H1 (cell line): Measurements from ENCODE around the gene GRIA3. TPM values are rescaled to one million over a fixed set of nuclear protein-coding genes. Genes with fewer than 3 reads are reported as not detected.

Experiments used
- CTCF ChIA-PET: fragments of 300-600 bp; sonication (Branson Sonifier 250); formaldehyde crosslinking; loops from one replicate; lab custom pipeline; 2021; ENCODE audit not compliant: partially characterized antibody; lab: Charles Lee
- POLR2A ChIA-PET: fragments of 300-600 bp; sonication (Branson Sonifier 250); formaldehyde crosslinking; loops from one replicate; lab custom pipeline; 2021; ENCODE audit warnings: inconsistent platforms; ENCODE audit not compliant: partially characterized antibody; lab: Charles Lee
- DNase-seq, 2 experiments: peaks; one replicate each; pipeline versions ENCODE4 v3.0.0 to v3.0.0-alpha.2; 2010 to 2022; ENCODE audit warnings: low spot score in 2 of 2, low read depth in 1 of 2, mixed read lengths in 1 of 2
- FAIRE-seq: peaks from 2 replicates; lab custom pipeline; 2011; peaks lifted over from hg19 to GRCh38; lab: Jason Lieb, UNC
- H2AFZ ChIP-seq: 2 replicates; pipeline ENCODE4 v1.8.1; 2012; ENCODE audit warnings: low read length, inconsistent platforms
- H2AK5ac ChIP-seq: 2 replicates; pipeline ENCODE4 v1.6.1; 2013; ENCODE audit warnings: low read depth, low read length
- H2BK120ac ChIP-seq: replicated peaks from 2 replicates; pipeline ENCODE3; 2013; ENCODE audit warnings: low read depth, low read length, inconsistent platforms
- H2BK12ac ChIP-seq: 2 replicates; pipeline ENCODE4 v1.6.1; 2013; ENCODE audit warnings: low read depth, low read length
- H2BK15ac ChIP-seq: 2 replicates; pipeline ENCODE4 v1.6.1; 2013; ENCODE audit warnings: low read length
- H2BK20ac ChIP-seq: 2 replicates; pipeline ENCODE4 v1.6.1; 2013; ENCODE audit warnings: low read length
- H2BK5ac ChIP-seq: 2 replicates; pipeline ENCODE4 v1.6.1; 2013; ENCODE audit warnings: low read depth, low read length
- H3K14ac ChIP-seq: 2 replicates; pipeline ENCODE4 v1.6.1; 2013; ENCODE audit warnings: inconsistent platforms; ENCODE audit not compliant: insufficient read length
- H3K18ac ChIP-seq: 2 replicates; pipeline ENCODE4 v1.6.1; 2013; ENCODE audit warnings: low read length; ENCODE audit errors: extremely low read depth
- H3K23ac ChIP-seq: 2 replicates; pipeline ENCODE4 v1.6.1; 2013; ENCODE audit warnings: inconsistent platforms; ENCODE audit not compliant: insufficient read length
- H3K23me2 ChIP-seq: 2 replicates; pipeline ENCODE4 v1.6.1; 2013; ENCODE audit warnings: low read depth, low read length
- H3K27ac ChIP-seq: 2 replicates; pipeline ENCODE4 v1.6.1; 2011; ENCODE audit warnings: low read depth, low read length, inconsistent platforms
- H3K27me3 ChIP-seq, 4 experiments: replicated peaks in 1 of 4; 1 replicate in 1 of 4; 2 replicates in 3 of 4; pipeline versions ENCODE4 v1.6.1 to v1.8.1; 2011 to 2013; ENCODE audit warnings: low read length in 3 of 4, mild to moderate bottlenecking in 3 of 4, inconsistent platforms in 2 of 4, mixed read lengths in 2 of 4, moderate library complexity in 1 of 4; ENCODE audit not compliant: control insufficient read depth in 3 of 4, insufficient read depth in 3 of 4; ENCODE audit errors: extremely low read depth in 1 of 4
- H3K36me3 ChIP-seq, 4 experiments: 2 replicates each; pipeline versions ENCODE4 v1.6.1 to v1.8.1; 2011 to 2013; ENCODE audit warnings: mild to moderate bottlenecking in 4 of 4, low read length in 3 of 4, moderate library complexity in 2 of 4, control low read depth in 1 of 4, inconsistent platforms in 1 of 4; ENCODE audit not compliant: insufficient read depth in 4 of 4, control insufficient read depth in 2 of 4
- H3K4ac ChIP-seq: replicated peaks from 2 replicates; pipeline ENCODE3; 2013; ENCODE audit warnings: low read length, low read depth, mixed read lengths, inconsistent platforms; ENCODE audit not compliant: insufficient read length
- H3K4me1 ChIP-seq, 4 experiments: replicated peaks in 1 of 4; 1 replicate in 1 of 4; 2 replicates in 3 of 4; pipeline versions ENCODE4 v1.6.1 to v1.8.1; 2011 to 2013; ENCODE audit warnings: low read length in 3 of 4, inconsistent platforms in 2 of 4, mixed read lengths in 1 of 4; ENCODE audit not compliant: insufficient read depth in 4 of 4, control insufficient read depth in 3 of 4
- H3K4me2 ChIP-seq, 2 experiments: 2 replicates each; pipeline versions ENCODE4 v1.6.1 to v1.8.1; 2011 to 2013; ENCODE audit warnings: low read depth in 2 of 2, low read length in 2 of 2, control low read depth in 1 of 2, inconsistent platforms in 1 of 2, mild to moderate bottlenecking in 1 of 2; ENCODE audit not compliant: insufficient read depth in 1 of 2
- H3K4me3 ChIP-seq, 4 experiments: fragments of 200-600, 300-600 bp in 1 of 4; sonication (generic), shearing (Covaris generic), sonication (Bioruptor Twin) in 1 of 4; 2 replicates each; pipeline versions ENCODE4 v1.5.1 to v1.8.1; 2011 to 2016; ENCODE audit warnings: low read length in 4 of 4, low read depth in 3 of 4, control low read depth in 2 of 4, inconsistent platforms in 2 of 4, mild to moderate bottlenecking in 2 of 4, mixed read lengths in 1 of 4, moderate library complexity in 1 of 4; ENCODE audit not compliant: insufficient read depth in 2 of 4; ENCODE audit errors: extremely low read depth in 1 of 4
- H3K56ac ChIP-seq: replicated peaks from 2 replicates; pipeline ENCODE3; 2013; ENCODE audit warnings: low read depth, mild to moderate bottlenecking, mixed read lengths, low read length, inconsistent platforms; ENCODE audit not compliant: insufficient read length
- H3K79me1 ChIP-seq: 2 replicates; pipeline ENCODE4 v1.6.1; 2013; ENCODE audit warnings: low read depth, low read length, control low read depth
- H3K79me2 ChIP-seq, 2 experiments: 2 replicates each; pipeline versions ENCODE4 v1.6.1 to v1.8.1; 2012 to 2013; ENCODE audit warnings: low read length in 2 of 2, mild to moderate bottlenecking in 2 of 2, inconsistent platforms in 1 of 2; ENCODE audit not compliant: insufficient read depth in 2 of 2, control insufficient read depth in 1 of 2
- H3K9ac ChIP-seq, 4 experiments: replicated peaks in 1 of 4; 1 replicate in 1 of 4; 2 replicates in 3 of 4; pipeline versions ENCODE4 v1.6.1 to v1.8.1; 2011 to 2013; ENCODE audit warnings: low read depth in 3 of 4, low read length in 3 of 4, control low read depth in 2 of 4, mild to moderate bottlenecking in 2 of 4, moderate library complexity in 2 of 4, inconsistent platforms in 1 of 4; ENCODE audit errors: extremely low read depth in 1 of 4
- H3K9me3 ChIP-seq, 2 experiments: 2 replicates each; pipeline versions ENCODE4 v1.6.1 to v1.8.1; 2012 to 2013; ENCODE audit warnings: mild to moderate bottlenecking in 2 of 2, moderate library complexity in 2 of 2, control low read depth in 1 of 2, inconsistent platforms in 1 of 2, low read depth in 1 of 2, low read length in 1 of 2, mixed read lengths in 1 of 2; ENCODE audit not compliant: insufficient read depth in 2 of 2
- H4K20me1 ChIP-seq, 2 experiments: replicated peaks in 1 of 2; 2 replicates each; pipeline versions ENCODE3 to v1.8.1; 2011 to 2013; ENCODE audit warnings: inconsistent platforms in 2 of 2, low read length in 2 of 2, mild to moderate bottlenecking in 1 of 2; ENCODE audit not compliant: insufficient read depth in 2 of 2, control insufficient read depth in 1 of 2
- H4K5ac ChIP-seq: 2 replicates; pipeline ENCODE4 v1.6.1; 2013; ENCODE audit warnings: low read length, low read depth, mixed read lengths, inconsistent platforms; ENCODE audit not compliant: insufficient read length
- H4K8ac ChIP-seq: 2 replicates; pipeline ENCODE4 v1.8.0; 2013; ENCODE audit warnings: mild to moderate bottlenecking, moderate library complexity, low read length, inconsistent platforms; ENCODE audit not compliant: insufficient read depth; ENCODE audit errors: extremely low read depth
- H4K91ac ChIP-seq: replicated peaks from 2 replicates; pipeline ENCODE3; 2013; ENCODE audit warnings: low read length, mixed read lengths, inconsistent platforms; ENCODE audit not compliant: insufficient read length
- KDM4A ChIP-seq: IDR thresholded peaks from one replicate; pipeline ENCODE4 v1.7.1; 2012; ENCODE audit warnings: low read depth, mild to moderate bottlenecking, moderate library complexity, low read length, inconsistent platforms; ENCODE audit not compliant: severe bottlenecking
- RNF2 ChIP-seq: fragments of 200-900, 300-1000 bp; sonication (generic); IDR thresholded peaks from 2 replicates; pipeline ENCODE4 v1.7.1; 2016; ENCODE audit warnings: borderline replicate concordance, low read depth, mild to moderate bottlenecking, antibody characterized with exemption, low read length; ENCODE audit not compliant: poor library complexity, severe bottlenecking; ENCODE audit errors: missing control alignments
- WGBS, 2 experiments: shearing (Covaris generic) in 1 of 2; methylation state at CpG; one replicate each; pipeline versions ENCODE4 v1.1.6 to v1.1.7; 2013 to 2015; ENCODE audit warnings: low lambda C conversion rate in 2 of 2, mixed read lengths in 2 of 2, inconsistent platforms in 1 of 2, low coverage in 1 of 2, missing lambda C conversion rate in 1 of 2; ENCODE audit not compliant: insufficient replicate concordance in 2 of 2, insufficient coverage in 1 of 2, insufficient read length in 1 of 2; ENCODE audit errors: extremely low coverage in 1 of 2, missing lambda C conversion rate in 1 of 2; 5-methylcytosine and 5-hydroxymethylcytosine counted together
- polyA plus RNA-seq, 7 experiments: library from polyadenylated mRNA; depleted of rRNA in 3 of 7; stranded (reverse) in 5 of 7; unstranded in 2 of 7; fragments of >200 nt in 5 of 7; fragments of 200-250 nt in 2 of 7; gene quantifications; 1 replicate in 5 of 7; 2 replicates in 1 of 7; 4 replicates in 1 of 7; pipeline versions ENCODE4 v1.2.1 to v1.2.3, GENCODE V29; 2011 to 2013; ENCODE audit warnings: missing spikeins in 2 of 7, mixed read lengths in 2 of 7
- total RNA-seq: library from RNA; stranded (reverse); fragmentation: NEBNext Ultra II Directional; extraction: Animal tissue kit (Norgen Biotek cat#: 25700); gene quantifications from 2 replicates; pipeline ENCODE4 v1.2.1, GENCODE V29; 2021

GRIA3 gene
- total and polyA plus RNA-seq, 2 of the 8 experiments (the other 6 are each of a cell fraction or from before 2014, with no cell fraction given) = 2.6 to 3.0 TPM

DNA sequence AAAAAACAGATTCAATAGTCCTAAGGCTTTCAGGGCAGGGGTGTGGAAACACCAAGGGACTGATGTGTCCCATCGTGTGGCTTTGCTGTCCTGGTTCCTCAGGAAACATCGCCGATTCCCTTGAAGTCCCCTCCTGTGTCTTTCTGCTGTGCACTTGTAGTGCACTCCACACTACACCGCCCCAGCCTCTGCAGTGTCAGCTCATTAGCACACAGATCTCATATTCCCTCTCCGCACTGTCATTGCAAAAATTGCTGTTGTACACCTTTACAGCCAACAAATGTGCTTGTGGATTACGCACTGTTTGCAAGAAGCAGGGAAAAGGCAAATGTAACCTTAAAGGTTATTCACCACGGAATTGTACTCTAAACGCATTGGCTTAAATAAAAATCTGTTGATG is 5.3 kb downstream of the GRIA3 start:
- ChIA-PET POLR2A (no interaction called here), CTCF (no interaction called here)
- H3K27ac ChIP-seq = no peak overlapping the region
- H2AK5ac ChIP-seq = no peak overlapping the region
- H2AFZ ChIP-seq = no peak overlapping the region
- H3K23me2 ChIP-seq = peaks cover 7% of the 10 kb centered on the region; the same call in 1 of the 2 replicates
- H4K20me1 ChIP-seq = no peaks in the 10 kb centered on the region
- DNase-seq (no peak), FAIRE-seq (no peak)
- no peak overlapping the region for H4K5ac ChIP-seq
- no peaks in the 10 kb centered on the region for H3K9me3 ChIP-seq
- H2BK20ac ChIP-seq = no peak overlapping the region
- H3K23ac ChIP-seq = no peak overlapping the region
- H3K14ac ChIP-seq = no peak overlapping the region
- H2BK12ac ChIP-seq = no peak overlapping the region
- H3K27me3 ChIP-seq = peaks cover 0 to 11% (median 6%) of the 10 kb centered on the region in 4 experiments; a peak in 3 of 7 replicates
- H3K79me2 ChIP-seq = no peaks in the 10 kb centered on the region
- 86% methylated on average over 7 of the region's 8 CpGs; no CpG with 5 or more reads in 1 of the 2 experiments for WGBS, 2 experiments
- no peak overlapping the region for H2BK120ac ChIP-seq
- no peak overlapping the region for H3K4me3 ChIP-seq
- TF ChIP-seq KDM4A (no peak), RNF2 (no peak)
- H2BK15ac ChIP-seq = no peak overlapping the region
- H3K4me1 ChIP-seq = peaks cover 0 to 2% (median 0%) of the 10 kb centered on the region in 4 experiments; a peak in 1 of 7 replicates
- H4K8ac ChIP-seq = no peak overlapping the region
- no peak overlapping the region for H3K56ac ChIP-seq
- H3K79me1 ChIP-seq = no peaks in the 10 kb centered on the region
- no peak overlapping the region for H2BK5ac ChIP-seq
- no peak overlapping the region for H3K4me2 ChIP-seq
- H4K91ac ChIP-seq = no peak overlapping the region
- no peaks in the 10 kb centered on the region for H3K36me3 ChIP-seq
- no peak overlapping the region for H3K18ac ChIP-seq
- no peak overlapping the region for H3K9ac ChIP-seq
- no peak overlapping the region for H3K4ac ChIP-seq
